AG04450 (cell line): ENCODE results near the gene HECW1. TPM values are rescaled to one million over a fixed set of nuclear protein-coding genes. Genes with fewer than 3 reads are reported as not detected.

Source experiments
- CTCF ChIA-PET: fragments of 300-600, 350-600 bp; formaldehyde crosslinking; extraction: SDS; loops from one replicate; lab custom pipeline; 2022; ENCODE audit warnings: antibody characterized with exemption, inconsistent platforms; lab: Charles Lee
- POLR2A ChIA-PET: fragments of 350-600 bp; formaldehyde crosslinking; extraction: SDS; loops from one replicate; lab custom pipeline; 2021; ENCODE audit warnings: antibody characterized with exemption, inconsistent platforms; lab: Yijun Ruan, JAX
- DNase-seq: peaks from one replicate; pipeline ENCODE4 v3.0.0-alpha.2; 2011; ENCODE audit warnings: low read depth, low spot score
- H3K27ac ChIP-seq: one replicate; pipeline ENCODE4 v1.5.1; 2012; ENCODE audit warnings: low read depth, low read length, control low read depth
- H3K27me3 ChIP-seq: one replicate; pipeline ENCODE4 v1.6.0; 2012; ENCODE audit warnings: low read length; ENCODE audit not compliant: control insufficient read depth, insufficient read depth
- H3K4me3 ChIP-seq: 2 replicates; pipeline ENCODE4 v1.5.1; 2011; ENCODE audit warnings: mild to moderate bottlenecking, low read depth, low read length, control low read depth
- H3K9me3 ChIP-seq: 2 replicates; pipeline ENCODE4 v1.5.1; 2012; ENCODE audit warnings: low read length; ENCODE audit not compliant: control insufficient read depth, insufficient read depth
- CTCF ChIP-seq: IDR thresholded peaks from 2 replicates; pipeline ENCODE4 v1.5.1; 2011; ENCODE audit warnings: low read depth, low read length, control low read depth, inconsistent platforms
- polyA plus RNA-seq: library from polyadenylated mRNA; depleted of rRNA; stranded (reverse); fragments of >200 nt; gene quantifications from 2 replicates; pipeline ENCODE4 v1.2.3, GENCODE V29; 2011

HECW1 gene
- polyA plus RNA-seq, 1 experiment, result 2.6 TPM

- Histone ChIP-seq H3K27me3 (no peaks in the 10 kb centered on the region), H3K9me3 (no peaks in the 10 kb centered on the region), H3K4me3 (no peak overlapping the region), H3K27ac (no peak overlapping the region)
- peak; percentile 96 for TF ChIP-seq CTCF
- POLR2A ChIA-PET, result interaction anchor here (0.9 to 1.2 kb wide), 2 partner anchors 12 to 1320 kb away, joined by 3 to 4 read pairs; no protein-coding TSS in a partner anchor
- CTCF ChIA-PET, result interaction anchor here (0.5 to 6.2 kb wide), 67 partner anchors 9 to 1320 kb away, joined by 3 to 85 read pairs (median 4); partner anchors contain the start of genes MRPL32, PSMA2 and STK17A
- peak; percentile 72 for DNase-seq
Observed at GRCh38 chr7:43260980-43261878, 148.8 kb downstream of the HECW1 start.

- ChIA-PET CTCF (interaction anchor here (1.0 kb wide), 1 partner anchor 324 kb away, joined by 4 read pairs; no protein-coding TSS in a partner anchor), POLR2A (no interaction called here)
- no peak for TF ChIP-seq CTCF
- Histone ChIP-seq H3K27me3 (no peaks in the 10 kb centered on the region), H3K9me3 (no peaks in the 10 kb centered on the region), H3K27ac (no peak overlapping the region), H3K4me3 (no peak overlapping the region)
- no peak for DNase-seq
Observed at GRCh38 chr7:43265139-43265538, 152.7 kb downstream of the HECW1 start.

- H3K27me3 ChIP-seq, result no peaks in the 10 kb centered on the region
- H3K9me3 ChIP-seq, result no peaks in the 10 kb centered on the region; the same call in 1 of the 2 replicates
- DNase-seq, result no peak
- H3K27ac ChIP-seq, result no peak overlapping the region
- POLR2A ChIA-PET, result no interaction called here
- CTCF ChIA-PET, result no interaction called here
- no peak for TF ChIP-seq CTCF
- H3K4me3 ChIP-seq, result no peak overlapping the region
Observed at GRCh38 chr7:43273939-43274719, 161.7 kb downstream of the HECW1 start.

- ChIA-PET CTCF (interaction anchor here (0.6 kb wide), 1 partner anchor 181 kb away, joined by 4 read pairs; no protein-coding TSS in a partner anchor), POLR2A (no interaction called here)
- no peaks in the 10 kb centered on the region; the same call in 1 of the 2 replicates for H3K9me3 ChIP-seq
- no peak overlapping the region for H3K4me3 ChIP-seq
- TF ChIP-seq CTCF, result no peak
- no peak for DNase-seq
- no peak overlapping the region for H3K27ac ChIP-seq
- no peaks in the 10 kb centered on the region for H3K27me3 ChIP-seq
Observed at GRCh38 chr7:43274752-43275151, 162.3 kb downstream of the HECW1 start.
